ENCODE measurements around the gene RASGRP1. TPM values are rescaled to one million over a fixed set of nuclear protein-coding genes. Genes with fewer than 3 reads are reported as not detected.

RASGRP1 gene
- total and polyA plus RNA-seq, 10 of the 15 experiments (the other 5 are each of a cell fraction or from before 2014, with no cell fraction given): 5.6 to 234 (median 20.9) TPM

DNA sequence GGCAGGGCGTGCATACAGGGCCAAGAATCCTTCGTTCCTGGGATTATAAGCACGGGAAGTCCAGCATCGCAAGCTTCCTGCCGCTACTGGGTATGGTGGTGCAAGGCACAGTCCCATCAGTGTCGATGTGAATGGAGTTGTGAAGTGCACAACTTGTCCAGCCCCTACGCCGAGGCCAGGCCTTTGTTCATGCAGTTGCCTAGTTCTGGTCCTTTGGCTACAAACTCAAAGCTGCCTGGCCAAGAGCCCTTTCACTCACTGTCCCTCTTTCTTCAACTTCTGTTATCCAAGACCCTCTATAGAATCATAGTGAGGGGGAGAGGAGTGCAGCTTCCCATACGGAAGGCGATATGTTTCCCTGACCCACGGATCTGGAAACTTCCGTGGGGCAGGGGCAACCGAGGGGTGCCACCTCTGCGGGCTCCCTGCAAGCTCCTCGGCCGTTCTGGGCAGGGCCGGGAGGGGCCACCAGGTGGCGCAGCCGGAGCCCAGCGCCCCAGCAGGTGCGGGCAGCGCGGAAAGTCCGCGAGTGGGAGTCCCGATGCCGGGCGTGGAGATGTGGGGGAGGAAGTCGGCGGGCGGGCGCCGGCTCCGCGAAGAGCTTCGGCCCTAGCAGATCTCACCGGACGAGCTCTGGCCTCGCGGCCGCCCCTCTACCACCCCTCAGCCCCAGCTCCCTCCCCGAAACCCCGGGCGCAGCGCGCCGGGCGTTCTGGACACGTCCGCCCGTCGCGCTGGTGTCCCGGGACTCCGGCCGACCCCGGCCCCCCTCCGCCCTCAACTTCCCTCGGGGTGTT, 693 bp downstream of the RASGRP1 start (continued):
- TF ChIP-seq, protein P1, sequence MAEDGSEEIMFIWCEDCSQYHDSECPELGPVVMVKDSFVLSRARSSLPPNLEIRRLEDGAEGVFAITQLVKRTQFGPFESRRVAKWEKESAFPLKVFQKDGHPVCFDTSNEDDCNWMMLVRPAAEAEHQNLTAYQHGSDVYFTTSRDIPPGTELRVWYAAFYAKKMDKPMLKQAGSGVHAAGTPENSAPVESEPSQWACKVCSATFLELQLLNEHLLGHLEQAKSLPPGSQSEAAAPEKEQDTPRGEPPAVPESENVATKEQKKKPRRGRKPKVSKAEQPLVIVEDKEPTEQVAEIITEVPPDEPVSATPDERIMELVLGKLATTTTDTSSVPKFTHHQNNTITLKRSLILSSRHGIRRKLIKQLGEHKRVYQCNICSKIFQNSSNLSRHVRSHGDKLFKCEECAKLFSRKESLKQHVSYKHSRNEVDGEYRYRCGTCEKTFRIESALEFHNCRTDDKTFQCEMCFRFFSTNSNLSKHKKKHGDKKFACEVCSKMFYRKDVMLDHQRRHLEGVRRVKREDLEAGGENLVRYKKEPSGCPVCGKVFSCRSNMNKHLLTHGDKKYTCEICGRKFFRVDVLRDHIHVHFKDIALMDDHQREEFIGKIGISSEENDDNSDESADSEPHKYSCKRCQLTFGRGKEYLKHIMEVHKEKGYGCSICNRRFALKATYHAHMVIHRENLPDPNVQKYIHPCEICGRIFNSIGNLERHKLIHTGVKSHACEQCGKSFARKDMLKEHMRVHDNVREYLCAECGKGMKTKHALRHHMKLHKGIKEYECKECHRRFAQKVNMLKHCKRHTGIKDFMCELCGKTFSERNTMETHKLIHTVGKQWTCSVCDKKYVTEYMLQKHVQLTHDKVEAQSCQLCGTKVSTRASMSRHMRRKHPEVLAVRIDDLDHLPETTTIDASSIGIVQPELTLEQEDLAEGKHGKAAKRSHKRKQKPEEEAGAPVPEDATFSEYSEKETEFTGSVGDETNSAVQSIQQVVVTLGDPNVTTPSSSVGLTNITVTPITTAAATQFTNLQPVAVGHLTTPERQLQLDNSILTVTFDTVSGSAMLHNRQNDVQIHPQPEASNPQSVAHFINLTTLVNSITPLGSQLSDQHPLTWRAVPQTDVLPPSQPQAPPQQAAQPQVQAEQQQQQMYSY (CRISPR knock-in tag; IDR thresholded peaks at IDR 0.05): no peak
- TF ChIP-seq, protein P2, sequence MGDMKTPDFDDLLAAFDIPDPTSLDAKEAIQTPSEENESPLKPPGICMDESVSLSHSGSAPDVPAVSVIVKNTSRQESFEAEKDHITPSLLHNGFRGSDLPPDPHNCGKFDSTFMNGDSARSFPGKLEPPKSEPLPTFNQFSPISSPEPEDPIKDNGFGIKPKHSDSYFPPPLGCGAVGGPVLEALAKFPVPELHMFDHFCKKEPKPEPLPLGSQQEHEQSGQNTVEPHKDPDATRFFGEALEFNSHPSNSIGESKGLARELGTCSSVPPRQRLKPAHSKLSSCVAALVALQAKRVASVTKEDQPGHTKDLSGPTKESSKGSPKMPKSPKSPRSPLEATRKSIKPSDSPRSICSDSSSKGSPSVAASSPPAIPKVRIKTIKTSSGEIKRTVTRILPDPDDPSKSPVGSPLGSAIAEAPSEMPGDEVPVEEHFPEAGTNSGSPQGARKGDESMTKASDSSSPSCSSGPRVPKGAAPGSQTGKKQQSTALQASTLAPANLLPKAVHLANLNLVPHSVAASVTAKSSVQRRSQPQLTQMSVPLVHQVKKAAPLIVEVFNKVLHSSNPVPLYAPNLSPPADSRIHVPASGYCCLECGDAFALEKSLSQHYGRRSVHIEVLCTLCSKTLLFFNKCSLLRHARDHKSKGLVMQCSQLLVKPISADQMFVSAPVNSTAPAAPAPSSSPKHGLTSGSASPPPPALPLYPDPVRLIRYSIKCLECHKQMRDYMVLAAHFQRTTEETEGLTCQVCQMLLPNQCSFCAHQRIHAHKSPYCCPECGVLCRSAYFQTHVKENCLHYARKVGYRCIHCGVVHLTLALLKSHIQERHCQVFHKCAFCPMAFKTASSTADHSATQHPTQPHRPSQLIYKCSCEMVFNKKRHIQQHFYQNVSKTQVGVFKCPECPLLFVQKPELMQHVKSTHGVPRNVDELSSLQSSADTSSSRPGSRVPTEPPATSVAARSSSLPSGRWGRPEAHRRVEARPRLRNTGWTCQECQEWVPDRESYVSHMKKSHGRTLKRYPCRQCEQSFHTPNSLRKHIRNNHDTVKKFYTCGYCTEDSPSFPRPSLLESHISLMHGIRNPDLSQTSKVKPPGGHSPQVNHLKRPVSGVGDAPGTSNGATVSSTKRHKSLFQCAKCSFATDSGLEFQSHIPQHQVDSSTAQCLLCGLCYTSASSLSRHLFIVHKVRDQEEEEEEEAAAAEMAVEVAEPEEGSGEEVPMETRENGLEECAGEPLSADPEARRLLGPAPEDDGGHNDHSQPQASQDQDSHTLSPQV (IDR thresholded peaks at IDR 0.05): peak; percentile 63; the same call in 1 of the 2 replicates
- TF ChIP-seq NFYB (IDR thresholded peaks at IDR 0.05; ENCODE audit: insufficient read depth, low read depth, low read length): no peak
- peak; percentile 62; the same call in 1 of the 2 replicates for TF ChIP-seq IKZF1 (conservative IDR thresholded peaks at IDR 0.05)
- TF ChIP-seq, protein P3, sequence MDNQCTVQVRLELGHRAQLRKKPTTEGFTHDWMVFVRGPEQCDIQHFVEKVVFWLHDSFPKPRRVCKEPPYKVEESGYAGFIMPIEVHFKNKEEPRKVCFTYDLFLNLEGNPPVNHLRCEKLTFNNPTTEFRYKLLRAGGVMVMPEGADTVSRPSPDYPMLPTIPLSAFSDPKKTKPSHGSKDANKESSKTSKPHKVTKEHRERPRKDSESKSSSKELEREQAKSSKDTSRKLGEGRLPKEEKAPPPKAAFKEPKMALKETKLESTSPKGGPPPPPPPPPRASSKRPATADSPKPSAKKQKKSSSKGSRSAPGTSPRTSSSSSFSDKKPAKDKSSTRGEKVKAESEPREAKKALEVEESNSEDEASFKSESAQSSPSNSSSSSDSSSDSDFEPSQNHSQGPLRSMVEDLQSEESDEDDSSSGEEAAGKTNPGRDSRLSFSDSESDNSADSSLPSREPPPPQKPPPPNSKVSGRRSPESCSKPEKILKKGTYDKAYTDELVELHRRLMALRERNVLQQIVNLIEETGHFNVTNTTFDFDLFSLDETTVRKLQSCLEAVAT (IDR thresholded peaks at IDR 0.05): peak; percentile 82
- no peak for TF ChIP-seq MTA3 (IDR thresholded peaks at IDR 0.05; ENCODE audit: borderline replicate concordance, low read length)
- TF ChIP-seq ZBTB40 (IDR thresholded peaks at IDR 0.05; ENCODE audit: borderline replicate concordance): no peak
- TF ChIP-seq, protein P4, sequence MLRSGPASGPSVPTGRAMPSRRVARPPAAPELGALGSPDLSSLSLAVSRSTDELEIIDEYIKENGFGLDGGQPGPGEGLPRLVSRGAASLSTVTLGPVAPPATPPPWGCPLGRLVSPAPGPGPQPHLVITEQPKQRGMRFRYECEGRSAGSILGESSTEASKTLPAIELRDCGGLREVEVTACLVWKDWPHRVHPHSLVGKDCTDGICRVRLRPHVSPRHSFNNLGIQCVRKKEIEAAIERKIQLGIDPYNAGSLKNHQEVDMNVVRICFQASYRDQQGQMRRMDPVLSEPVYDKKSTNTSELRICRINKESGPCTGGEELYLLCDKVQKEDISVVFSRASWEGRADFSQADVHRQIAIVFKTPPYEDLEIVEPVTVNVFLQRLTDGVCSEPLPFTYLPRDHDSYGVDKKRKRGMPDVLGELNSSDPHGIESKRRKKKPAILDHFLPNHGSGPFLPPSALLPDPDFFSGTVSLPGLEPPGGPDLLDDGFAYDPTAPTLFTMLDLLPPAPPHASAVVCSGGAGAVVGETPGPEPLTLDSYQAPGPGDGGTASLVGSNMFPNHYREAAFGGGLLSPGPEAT (IDR thresholded peaks at IDR 0.05; ENCODE audit: low read depth): no peak; the same call in 1 of the 2 replicates

Measured in GM12878 (cell line).